ENCODE results near the gene CYBC1.

DNA sequence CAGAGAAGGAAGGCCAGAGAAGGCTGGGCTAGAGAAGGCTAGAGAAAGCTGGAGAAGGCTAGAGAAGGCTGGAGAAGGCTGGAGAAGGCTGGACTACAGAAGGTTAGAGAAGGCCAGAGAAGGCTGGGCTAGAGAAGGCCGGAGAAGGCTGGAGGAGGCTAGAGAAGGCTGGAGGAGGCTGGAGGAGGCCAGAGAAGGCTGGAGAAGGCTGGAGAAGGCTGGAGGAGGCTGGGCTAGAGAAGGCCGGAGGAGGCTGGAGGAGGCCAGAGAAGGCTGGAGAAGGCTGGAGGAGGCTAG is 25.7 kb downstream of the CYBC1 start:
- TF ChIP-seq POLR2AphosphoS5 (IDR thresholded peaks at IDR 0.05; ENCODE audit: low read depth) (no peak), SPI1 (IDR thresholded peaks at IDR 0.05; ENCODE audit: borderline replicate concordance, low read depth) (no peak), GABPA (IDR thresholded peaks at IDR 0.05; ENCODE audit: low read depth) (no peak)
- TF ChIP-seq, protein P1, sequence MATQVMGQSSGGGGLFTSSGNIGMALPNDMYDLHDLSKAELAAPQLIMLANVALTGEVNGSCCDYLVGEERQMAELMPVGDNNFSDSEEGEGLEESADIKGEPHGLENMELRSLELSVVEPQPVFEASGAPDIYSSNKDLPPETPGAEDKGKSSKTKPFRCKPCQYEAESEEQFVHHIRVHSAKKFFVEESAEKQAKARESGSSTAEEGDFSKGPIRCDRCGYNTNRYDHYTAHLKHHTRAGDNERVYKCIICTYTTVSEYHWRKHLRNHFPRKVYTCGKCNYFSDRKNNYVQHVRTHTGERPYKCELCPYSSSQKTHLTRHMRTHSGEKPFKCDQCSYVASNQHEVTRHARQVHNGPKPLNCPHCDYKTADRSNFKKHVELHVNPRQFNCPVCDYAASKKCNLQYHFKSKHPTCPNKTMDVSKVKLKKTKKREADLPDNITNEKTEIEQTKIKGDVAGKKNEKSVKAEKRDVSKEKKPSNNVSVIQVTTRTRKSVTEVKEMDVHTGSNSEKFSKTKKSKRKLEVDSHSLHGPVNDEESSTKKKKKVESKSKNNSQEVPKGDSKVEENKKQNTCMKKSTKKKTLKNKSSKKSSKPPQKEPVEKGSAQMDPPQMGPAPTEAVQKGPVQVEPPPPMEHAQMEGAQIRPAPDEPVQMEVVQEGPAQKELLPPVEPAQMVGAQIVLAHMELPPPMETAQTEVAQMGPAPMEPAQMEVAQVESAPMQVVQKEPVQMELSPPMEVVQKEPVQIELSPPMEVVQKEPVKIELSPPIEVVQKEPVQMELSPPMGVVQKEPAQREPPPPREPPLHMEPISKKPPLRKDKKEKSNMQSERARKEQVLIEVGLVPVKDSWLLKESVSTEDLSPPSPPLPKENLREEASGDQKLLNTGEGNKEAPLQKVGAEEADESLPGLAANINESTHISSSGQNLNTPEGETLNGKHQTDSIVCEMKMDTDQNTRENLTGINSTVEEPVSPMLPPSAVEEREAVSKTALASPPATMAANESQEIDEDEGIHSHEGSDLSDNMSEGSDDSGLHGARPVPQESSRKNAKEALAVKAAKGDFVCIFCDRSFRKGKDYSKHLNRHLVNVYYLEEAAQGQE (IDR thresholded peaks at IDR 0.05; ENCODE audit: insufficient replicate concordance, low read depth): no peak
- TF ChIP-seq, protein P2, sequence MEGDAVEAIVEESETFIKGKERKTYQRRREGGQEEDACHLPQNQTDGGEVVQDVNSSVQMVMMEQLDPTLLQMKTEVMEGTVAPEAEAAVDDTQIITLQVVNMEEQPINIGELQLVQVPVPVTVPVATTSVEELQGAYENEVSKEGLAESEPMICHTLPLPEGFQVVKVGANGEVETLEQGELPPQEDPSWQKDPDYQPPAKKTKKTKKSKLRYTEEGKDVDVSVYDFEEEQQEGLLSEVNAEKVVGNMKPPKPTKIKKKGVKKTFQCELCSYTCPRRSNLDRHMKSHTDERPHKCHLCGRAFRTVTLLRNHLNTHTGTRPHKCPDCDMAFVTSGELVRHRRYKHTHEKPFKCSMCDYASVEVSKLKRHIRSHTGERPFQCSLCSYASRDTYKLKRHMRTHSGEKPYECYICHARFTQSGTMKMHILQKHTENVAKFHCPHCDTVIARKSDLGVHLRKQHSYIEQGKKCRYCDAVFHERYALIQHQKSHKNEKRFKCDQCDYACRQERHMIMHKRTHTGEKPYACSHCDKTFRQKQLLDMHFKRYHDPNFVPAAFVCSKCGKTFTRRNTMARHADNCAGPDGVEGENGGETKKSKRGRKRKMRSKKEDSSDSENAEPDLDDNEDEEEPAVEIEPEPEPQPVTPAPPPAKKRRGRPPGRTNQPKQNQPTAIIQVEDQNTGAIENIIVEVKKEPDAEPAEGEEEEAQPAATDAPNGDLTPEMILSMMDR (IDR thresholded peaks at IDR 0.05; ENCODE audit: insufficient read depth, low read length): no peak

All from HL-60 (cell line).